Keratinocyte (primary cell): ENCODE data around the gene SAMD3. TPM values are rescaled to one million over a fixed set of nuclear protein-coding genes. Genes with fewer than 3 reads are reported as not detected.

ENCODE experiments used
- DNase-seq: peaks from one replicate; pipeline ENCODE4 v3.0.0-alpha.2; 2011; ENCODE audit warnings: low read depth, missing footprints, low spot score
- FAIRE-seq: peaks from 2 replicates; lab custom pipeline; 2011; peaks lifted over from hg19 to GRCh38; lab: Jason Lieb, UNC
- H2AFZ ChIP-seq: 2 replicates; pipeline ENCODE4 v1.6.0; 2012; ENCODE audit warnings: low read length, control low read depth, inconsistent platforms; ENCODE audit not compliant: control insufficient read depth
- H3K27ac ChIP-seq: 2 replicates; pipeline ENCODE4 v1.5.1; 2011; ENCODE audit warnings: low read length; ENCODE audit not compliant: control insufficient read depth, insufficient read depth
- H3K27me3 ChIP-seq: 3 replicates; pipeline ENCODE4 v1.6.0; 2011; ENCODE audit warnings: low read length; ENCODE audit not compliant: control insufficient read depth, insufficient read depth; ENCODE audit errors: extremely low read depth
- H3K36me3 ChIP-seq, 2 experiments: 2 replicates in 1 of 2; 3 replicates in 1 of 2; pipeline ENCODE4 v1.5.1; 2011; ENCODE audit warnings: low read length in 2 of 2, mild to moderate bottlenecking in 1 of 2; ENCODE audit not compliant: control insufficient read depth in 2 of 2, insufficient read depth in 2 of 2; ENCODE audit errors: extremely low read depth in 1 of 2
- H3K4me1 ChIP-seq: 3 replicates; pipeline ENCODE4 v1.5.1; 2011; ENCODE audit warnings: low read length; ENCODE audit not compliant: control insufficient read depth, insufficient read depth; ENCODE audit errors: extremely low read depth
- H3K4me2 ChIP-seq: 3 replicates; pipeline ENCODE4 v1.6.0; 2011; ENCODE audit warnings: low read depth, low read length; ENCODE audit not compliant: control insufficient read depth, insufficient read depth; ENCODE audit errors: extremely low read depth
- H3K4me3 ChIP-seq, 3 experiments: fragments of 200-600 bp in 1 of 3; sonication (generic) in 1 of 3; 2 replicates in 2 of 3; 3 replicates in 1 of 3; pipeline ENCODE4 v1.5.1; 2011 to 2016; ENCODE audit warnings: low read length in 3 of 3, mild to moderate bottlenecking in 3 of 3, control low read depth in 2 of 3, inconsistent platforms in 1 of 3, low read depth in 1 of 3, mixed read lengths in 1 of 3, mixed run types in 1 of 3, moderate library complexity in 1 of 3; ENCODE audit not compliant: control insufficient read depth in 2 of 3, insufficient read depth in 2 of 3; ENCODE audit errors: extremely low read depth in 1 of 3
- H3K79me2 ChIP-seq: 2 replicates; pipeline ENCODE4 v1.6.0; 2012; ENCODE audit warnings: low read length; ENCODE audit not compliant: control insufficient read depth, insufficient read depth
- H3K9ac ChIP-seq: 3 replicates; pipeline ENCODE4 v1.6.0; 2011; ENCODE audit warnings: low read length; ENCODE audit not compliant: control insufficient read depth, insufficient read depth; ENCODE audit errors: extremely low read depth
- H3K9me1 ChIP-seq: 3 replicates; pipeline ENCODE4 v1.6.0; 2011; ENCODE audit warnings: low read length; ENCODE audit not compliant: control insufficient read depth, insufficient read depth; ENCODE audit errors: extremely low read depth
- H3K9me3 ChIP-seq: 2 replicates; pipeline ENCODE4 v1.5.1; 2012; ENCODE audit warnings: low read depth, low read length; ENCODE audit not compliant: control insufficient read depth
- H4K20me1 ChIP-seq: 3 replicates; pipeline ENCODE4 v1.6.0; 2011; ENCODE audit warnings: low read length; ENCODE audit not compliant: control insufficient read depth, insufficient read depth; ENCODE audit errors: extremely low read depth
- EZH2 ChIP-seq: IDR thresholded peaks from one replicate; pipeline ENCODE4 v1.6.1; 2012; ENCODE audit warnings: inconsistent platforms, mild to moderate bottlenecking, low read length, moderate library complexity
- dilution Hi-C: fragments of 300-500 bp; cut with MboI; formaldehyde crosslinking; loops from one replicate; pipeline ENCODE4 v1.7.0; 2020; ENCODE audit warnings: low sequenced_read_pairs; ENCODE audit not compliant: extremely low pct_ligation_motif_present
- polyA plus RNA-seq, 5 experiments: library from polyadenylated mRNA; depleted of rRNA in 3 of 5; stranded (reverse) in 3 of 5; stranded (forward) in 1 of 5; unstranded in 1 of 5; fragments of >200 nt; gene quantifications; 1 replicate in 1 of 5; 2 replicates in 3 of 5; 3 replicates in 1 of 5; pipeline versions ENCODE4 v1.2.1 to v1.2.3, GENCODE V29; 2011 to 2012; ENCODE audit warnings: missing spikeins in 2 of 5, low read depth in 1 of 5, low replicate concordance in 1 of 5
- TF ChIP-seq, protein P1 (sequence below), 3 experiments: IDR thresholded peaks in 1 of 3; conservative IDR thresholded peaks in 1 of 3; optimal IDR thresholded peaks in 1 of 3; 2 replicates in 2 of 3; 3 replicates in 1 of 3; pipeline versions ENCODE3 to v1.5.1; 2011; ENCODE audit warnings: low read length in 3 of 3, mild to moderate bottlenecking in 3 of 3, moderate library complexity in 2 of 3, control low read depth in 1 of 3, inconsistent platforms in 1 of 3; ENCODE audit not compliant: insufficient read depth in 2 of 3; ENCODE audit errors: extremely low read depth in 1 of 3

The SAMD3 gene
- polyA plus RNA-seq, 1 donor (not counting 4 experiments of a cell fraction or from before 2014, with no cell fraction given), result 5.4 TPM

DNA sequence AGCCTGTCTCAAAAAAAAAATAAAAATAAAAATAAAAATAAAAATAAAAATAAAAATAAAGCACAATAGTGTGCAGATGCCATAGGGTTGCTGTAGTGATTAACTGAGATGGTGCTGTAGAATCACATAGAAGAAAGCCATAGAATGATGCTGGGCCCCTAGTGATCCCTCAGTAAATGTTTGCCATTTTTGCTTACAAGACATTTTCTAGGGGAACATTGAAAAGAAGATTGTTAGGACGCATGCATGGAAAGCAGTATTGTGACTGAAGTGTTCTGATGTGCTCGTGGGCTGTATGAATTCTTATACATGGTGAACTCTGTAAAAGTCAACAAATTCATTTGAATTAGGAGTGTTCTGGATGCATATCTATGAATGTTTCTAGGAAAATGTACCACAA is 22.0 kb upstream of the SAMD3 start:
- no peak for DNase-seq
- Histone ChIP-seq H3K27ac (no peak overlapping the region), H3K4me1 (peaks cover 7% of the 10 kb centered on the region), H3K9ac (no peak overlapping the region), H3K9me1 (peaks cover 2% of the 10 kb centered on the region), H3K79me2 (no peaks in the 10 kb centered on the region), H3K36me3 (no peaks in the 10 kb centered on the region), H3K4me3 (no peak overlapping the region), H3K4me2 (no peak overlapping the region), H3K9me3 (no peaks in the 10 kb centered on the region), H2AFZ (no peak overlapping the region), H3K27me3 (no peaks in the 10 kb centered on the region), H4K20me1 (no peaks in the 10 kb centered on the region)
- dilution Hi-C loops, result no loop called here
- TF ChIP-seq, protein P1, sequence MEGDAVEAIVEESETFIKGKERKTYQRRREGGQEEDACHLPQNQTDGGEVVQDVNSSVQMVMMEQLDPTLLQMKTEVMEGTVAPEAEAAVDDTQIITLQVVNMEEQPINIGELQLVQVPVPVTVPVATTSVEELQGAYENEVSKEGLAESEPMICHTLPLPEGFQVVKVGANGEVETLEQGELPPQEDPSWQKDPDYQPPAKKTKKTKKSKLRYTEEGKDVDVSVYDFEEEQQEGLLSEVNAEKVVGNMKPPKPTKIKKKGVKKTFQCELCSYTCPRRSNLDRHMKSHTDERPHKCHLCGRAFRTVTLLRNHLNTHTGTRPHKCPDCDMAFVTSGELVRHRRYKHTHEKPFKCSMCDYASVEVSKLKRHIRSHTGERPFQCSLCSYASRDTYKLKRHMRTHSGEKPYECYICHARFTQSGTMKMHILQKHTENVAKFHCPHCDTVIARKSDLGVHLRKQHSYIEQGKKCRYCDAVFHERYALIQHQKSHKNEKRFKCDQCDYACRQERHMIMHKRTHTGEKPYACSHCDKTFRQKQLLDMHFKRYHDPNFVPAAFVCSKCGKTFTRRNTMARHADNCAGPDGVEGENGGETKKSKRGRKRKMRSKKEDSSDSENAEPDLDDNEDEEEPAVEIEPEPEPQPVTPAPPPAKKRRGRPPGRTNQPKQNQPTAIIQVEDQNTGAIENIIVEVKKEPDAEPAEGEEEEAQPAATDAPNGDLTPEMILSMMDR (optimal IDR thresholded peaks at IDR 0.05 in 1 of 3, IDR thresholded peaks at IDR 0.05 in 1 of 3, conservative IDR thresholded peaks at IDR 0.05 in 1 of 3; ENCODE audit: extremely low read depth in 1 of 3, insufficient read depth in 2 of 3, low read length in 3 of 3), result no peak
- no peak for TF ChIP-seq EZH2
- no peak for FAIRE-seq

DNA sequence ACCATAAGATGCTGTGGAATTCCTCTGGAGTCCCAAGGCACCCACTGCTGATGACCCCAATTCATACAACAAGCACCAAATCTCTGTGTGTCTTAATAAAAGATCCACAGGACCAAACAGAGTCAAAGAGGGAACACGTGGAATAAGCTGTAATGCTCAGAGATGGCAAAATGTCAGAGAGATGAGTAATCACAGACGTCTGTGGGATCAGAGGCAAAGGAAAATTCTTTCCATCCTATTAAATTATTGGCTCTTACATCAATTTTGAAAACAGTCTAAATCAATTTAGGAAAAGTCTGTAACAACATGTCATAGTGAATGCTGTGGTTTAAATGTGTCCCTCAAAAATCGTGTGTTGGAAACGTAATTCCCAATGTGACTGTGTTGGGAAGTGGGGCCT is 17.5 kb upstream of the SAMD3 start:
- peaks cover 2% of the 10 kb centered on the region for H3K9me1 ChIP-seq
- TF ChIP-seq, protein P1 (optimal IDR thresholded peaks at IDR 0.05 in 1 of 3, IDR thresholded peaks at IDR 0.05 in 1 of 3, conservative IDR thresholded peaks at IDR 0.05 in 1 of 3; ENCODE audit: extremely low read depth in 1 of 3, insufficient read depth in 2 of 3, low read length in 3 of 3), result no peak
- no peak for TF ChIP-seq EZH2
- H3K4me1 ChIP-seq, result peaks cover 7% of the 10 kb centered on the region
- H3K27ac ChIP-seq, result no peak overlapping the region
- no peak overlapping the region for H3K4me3 ChIP-seq
- H3K27me3 ChIP-seq, result no peaks in the 10 kb centered on the region
- FAIRE-seq, result peak; percentile 53
- no peaks in the 10 kb centered on the region for H3K9me3 ChIP-seq
- H3K36me3 ChIP-seq, result no peaks in the 10 kb centered on the region
- DNase-seq, result no peak
- dilution Hi-C loops, result no loop called here
- H3K79me2 ChIP-seq, result no peaks in the 10 kb centered on the region
- H2AFZ ChIP-seq, result peak overlapping the region; percentile 6
- no peak overlapping the region for H3K9ac ChIP-seq
- H4K20me1 ChIP-seq, result no peaks in the 10 kb centered on the region
- no peak overlapping the region for H3K4me2 ChIP-seq
